GM19043 (cell line): Measurements from ENCODE around the gene RAB40B.

Experiments used
- ATAC-seq: cut with Tn5 transposase; IDR thresholded peaks from one replicate; pipeline ENCODE4 v1.9.1; 2021; ENCODE audit warnings: low read depth; ENCODE audit not compliant: unreplicated experiment

RAB40B gene

GRCh38 chr17:82630212-82630611, 68.3 kb downstream of the RAB40B start:
- no peak for ATAC-seq

- ATAC-seq = no peak
Observed at GRCh38 chr17:82629748-82630147, 68.8 kb downstream of the RAB40B start.

- no peak for ATAC-seq
Observed at GRCh38 chr17:82627405-82627804, 71.1 kb downstream of the RAB40B start.

GRCh38 chr17:82623707-82624106, 74.8 kb downstream of the RAB40B start:
- no peak for ATAC-seq

GRCh38 chr17:82619641-82620040, 78.9 kb downstream of the RAB40B start:
- ATAC-seq = no peak

GRCh38 chr17:82619211-82619610, 79.3 kb downstream of the RAB40B start:
- no peak for ATAC-seq

GRCh38 chr17:82616021-82616711, 82.3 kb downstream of the RAB40B start:
- ATAC-seq = no peak

- no peak for ATAC-seq
Observed at GRCh38 chr17:82615084-82616020, 83.1 kb downstream of the RAB40B start.

- no peak for ATAC-seq
Observed at GRCh38 chr17:82614095-82614631, 84.3 kb downstream of the RAB40B start.

- ATAC-seq = no peak
Observed at GRCh38 chr17:82613283-82614094, 85.0 kb downstream of the RAB40B start.

GRCh38 chr17:82611140-82612058, 87.1 kb downstream of the RAB40B start:
- no peak for ATAC-seq

GRCh38 chr17:82609655-82610054, 88.8 kb downstream of the RAB40B start:
- no peak for ATAC-seq

GRCh38 chr17:82608816-82609215, 89.7 kb downstream of the RAB40B start:
- no peak for ATAC-seq

- no peak for ATAC-seq
Observed at GRCh38 chr17:82605939-82606600, 92.4 kb downstream of the RAB40B start.
